ENCODE measurements around the gene STX5.
"Not testable (repeated sequence)": the region's sequence is repeated elsewhere in the genome, so short reads cannot be mapped to it uniquely, and the experiment has no call there.

Gene STX5

GRCh38 chr11:62831520-62832335 is at the start of gene STX5:
Gene STX5 (minus strand): TSS chr11:62832051. CDS start chr11:62831243, 808 bp downstream.
- peak; percentile 99 for DNase-seq

- peak; percentile 84 for DNase-seq
Measured at GRCh38 chr11:62880803-62881578, 49.1 kb upstream of the STX5 start, which contains the start of gene SLC3A2. Gene SLC3A2 (plus strand): TSS chr11:62880896. CDS start chr11:62881024, 128 bp downstream.

GRCh38 chr11:62880231-62880802 is 48.5 kb upstream of the STX5 start:
- no peak for DNase-seq

- no peak for DNase-seq
Measured at GRCh38 chr11:62879235-62879978, 47.6 kb upstream of the STX5 start.

GRCh38 chr11:62876712-62877111 is 44.9 kb upstream of the STX5 start:
- no peak for DNase-seq

GRCh38 chr11:62875698-62876478 is 44.0 kb upstream of the STX5 start:
- no peak for DNase-seq

GRCh38 chr11:62874851-62875250 is 43.0 kb upstream of the STX5 start:
- no peak for DNase-seq

GRCh38 chr11:62865635-62866034 is 33.8 kb upstream of the STX5 start:
- DNase-seq, result no peak

GRCh38 chr11:62863687-62864335 is 32.0 kb upstream of the STX5 start:
- DNase-seq, result no peak

- DNase-seq, result not testable (repeated sequence)
Measured at GRCh38 chr11:62861564-62862192, 29.8 kb upstream of the STX5 start.

GRCh38 chr11:62860835-62861563 is 29.1 kb upstream of the STX5 start:
- no peak for DNase-seq

GRCh38 chr11:62859281-62859703 is 27.4 kb upstream of the STX5 start:
- not testable (repeated sequence) for DNase-seq

GRCh38 chr11:62858201-62858600 is 26.4 kb upstream of the STX5 start:
- no peak for DNase-seq

GRCh38 chr11:62857541-62857982 is 25.7 kb upstream of the STX5 start:
- DNase-seq, result no peak

GRCh38 chr11:62856333-62856895 is 24.6 kb upstream of the STX5 start:
- DNase-seq, result peak; percentile 19

- peak; percentile 98 for DNase-seq
Measured at GRCh38 chr11:62855571-62856332, 23.9 kb upstream of the STX5 start.

- peak; percentile 21 for DNase-seq
Measured at GRCh38 chr11:62854825-62855570, 23.1 kb upstream of the STX5 start.

All from CD4-positive, alpha-beta T cell treated with Interleukin-21 for 1 hour (primary cell).